GM18517 (cell line): ENCODE data around the gene NAGLU.
A peak's percentile ranks its signal among the peaks of the same experiment; 100 is the strongest.
"Not testable (repeated sequence)": the region's sequence is repeated elsewhere in the genome, so short reads cannot be mapped to it uniquely, and the experiment has no call there.

Experiments used
- ATAC-seq: cut with Tn5 transposase; IDR thresholded peaks from one replicate; pipeline ENCODE4 v1.9.1; 2021; ENCODE audit warnings: mild to moderate bottlenecking, moderate library complexity; ENCODE audit not compliant: unreplicated experiment

Gene NAGLU

GRCh38 chr17:42521036-42521435, 15.0 kb upstream of the NAGLU start:
- no peak for ATAC-seq

- ATAC-seq, result no peak
Measured at GRCh38 chr17:42521666-42522262, 14.3 kb upstream of the NAGLU start.

GRCh38 chr17:42522263-42522790, 13.7 kb upstream of the NAGLU start:
- no peak for ATAC-seq

- no peak for ATAC-seq
Measured at GRCh38 chr17:42522798-42523278, 13.2 kb upstream of the NAGLU start.

- ATAC-seq, result no peak
Measured at GRCh38 chr17:42525221-42525620, 10.8 kb upstream of the NAGLU start.

GRCh38 chr17:42526031-42526444, 10.0 kb upstream of the NAGLU start:
- no peak for ATAC-seq

- no peak for ATAC-seq
Measured at GRCh38 chr17:42527932-42528331, 8.1 kb upstream of the NAGLU start.

GRCh38 chr17:42529061-42529460, 7.0 kb upstream of the NAGLU start:
- ATAC-seq, result no peak

GRCh38 chr17:42530952-42531454, 5.0 kb upstream of the NAGLU start:
- no peak for ATAC-seq

- no peak for ATAC-seq
Measured at GRCh38 chr17:42531455-42532354, 4.3 kb upstream of the NAGLU start.

- ATAC-seq, result no peak
Measured at GRCh38 chr17:42535155-42536047, 640 bp upstream of the NAGLU start.

- ATAC-seq, result peak; percentile 57
Measured at GRCh38 chr17:42536372-42537155, 523 bp downstream of the NAGLU start.

GRCh38 chr17:42537156-42537805, 1.2 kb downstream of the NAGLU start:
- no peak for ATAC-seq

GRCh38 chr17:42537826-42538451, 1.9 kb downstream of the NAGLU start:
- no peak for ATAC-seq

GRCh38 chr17:42538482-42538881, 2.4 kb downstream of the NAGLU start:
- ATAC-seq, result no peak

- ATAC-seq, result not testable (repeated sequence)
Measured at GRCh38 chr17:42540558-42540957, 4.5 kb downstream of the NAGLU start.

GRCh38 chr17:42541041-42541833, 5.2 kb downstream of the NAGLU start:
- ATAC-seq, result no peak
